OCI-M2 (cell line): ENCODE data around the gene TRPV4.
"Not testable (repeated sequence)": the region's sequence is repeated elsewhere in the genome, so short reads cannot be mapped to it uniquely, and the experiment has no call there.

Experiments used
- DNase-seq: peaks from one replicate; lab custom pipeline; 2025; ENCODE audit not compliant: unreplicated experiment; lab: John Stamatoyannopoulos, UW

TRPV4 gene

GRCh38 chr12:109833307-109834189 is at the start of gene TRPV4:
TRPV4 (minus strand) TSS chr12:109833398; CDS start chr12:109814796, 18,602 bp downstream.
- no peak for DNase-seq

- DNase-seq = no peak
These were observed 48.6 kb upstream of the TRPV4 start for GRCh38 chr12:109881752-109882151.

- no peak for DNase-seq
These were observed 47.7 kb upstream of the TRPV4 start for GRCh38 chr12:109880938-109881337.

GRCh38 chr12:109880043-109880931 is 47.1 kb upstream of the TRPV4 start, which contains the start of gene GLTP:
GLTP (minus strand) TSS chr12:109880541; CDS start chr12:109880374, 167 bp downstream.
- DNase-seq = no peak

- no peak for DNase-seq
These were observed 46.3 kb upstream of the TRPV4 start for GRCh38 chr12:109879351-109880042.

GRCh38 chr12:109878749-109879148 is 45.6 kb upstream of the TRPV4 start:
- DNase-seq = no peak

- no peak for DNase-seq
These were observed 45.0 kb upstream of the TRPV4 start for GRCh38 chr12:109878247-109878625.

- no peak for DNase-seq
These were observed 44.5 kb upstream of the TRPV4 start for GRCh38 chr12:109877504-109878246.

- no peak for DNase-seq
These were observed 43.2 kb upstream of the TRPV4 start for GRCh38 chr12:109876406-109876805.

- DNase-seq = no peak
These were observed 42.5 kb upstream of the TRPV4 start for GRCh38 chr12:109875572-109876131.

GRCh38 chr12:109873653-109874052 is 40.5 kb upstream of the TRPV4 start:
- no peak for DNase-seq

- DNase-seq = no peak
These were observed 38.6 kb upstream of the TRPV4 start for GRCh38 chr12:109871668-109872314.

- DNase-seq = no peak
These were observed 37.5 kb upstream of the TRPV4 start for GRCh38 chr12:109870648-109871047.

GRCh38 chr12:109868182-109869051 is 35.2 kb upstream of the TRPV4 start:
- no peak for DNase-seq

GRCh38 chr12:109864916-109865315 is 31.7 kb upstream of the TRPV4 start:
- no peak for DNase-seq

- no peak for DNase-seq
These were observed 30.9 kb upstream of the TRPV4 start for GRCh38 chr12:109863847-109864712.

- DNase-seq = not testable (repeated sequence)
These were observed 29.3 kb upstream of the TRPV4 start for GRCh38 chr12:109862491-109862890.
